C4-2B (cell line): ENCODE measurements around the gene TTC4.

Experiments used
- H3K27ac ChIP-seq: fragments of 450-650 bp; 2 replicates; pipeline ENCODE4 v1.5.1; 2017
- ZFX ChIP-seq: fragments of 450-650 bp; IDR thresholded peaks from 2 replicates; pipeline ENCODE4 v1.6.1; 2017
- TF ChIP-seq, protein P1 (sequence below): fragments of 450-650 bp; conservative IDR thresholded peaks from 2 replicates; pipeline ENCODE4 v1.5.1; 2017; ENCODE audit warnings: mild to moderate bottlenecking

Gene TTC4

DNA sequence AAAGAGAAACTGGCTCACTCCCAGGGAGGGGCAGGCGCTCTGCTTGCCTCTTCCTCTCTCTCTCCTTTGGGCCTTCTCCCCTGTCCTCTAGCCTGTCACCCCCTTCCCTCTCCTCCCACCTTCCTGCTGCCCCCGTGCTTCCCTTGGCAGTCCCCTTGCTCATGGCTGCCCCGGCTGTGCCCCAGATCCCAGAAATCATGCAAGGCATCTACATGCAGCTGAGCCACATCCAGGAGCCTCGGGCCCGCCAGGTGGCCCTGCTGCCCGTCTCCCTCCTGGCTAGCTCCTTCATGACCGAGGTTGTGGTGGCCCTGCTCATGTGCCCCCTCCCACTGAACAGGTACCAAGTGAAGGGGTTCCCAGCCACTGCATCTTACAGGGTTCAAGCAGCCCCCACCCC is 36.0 kb upstream of the TTC4 start:
- TF ChIP-seq, protein P1, sequence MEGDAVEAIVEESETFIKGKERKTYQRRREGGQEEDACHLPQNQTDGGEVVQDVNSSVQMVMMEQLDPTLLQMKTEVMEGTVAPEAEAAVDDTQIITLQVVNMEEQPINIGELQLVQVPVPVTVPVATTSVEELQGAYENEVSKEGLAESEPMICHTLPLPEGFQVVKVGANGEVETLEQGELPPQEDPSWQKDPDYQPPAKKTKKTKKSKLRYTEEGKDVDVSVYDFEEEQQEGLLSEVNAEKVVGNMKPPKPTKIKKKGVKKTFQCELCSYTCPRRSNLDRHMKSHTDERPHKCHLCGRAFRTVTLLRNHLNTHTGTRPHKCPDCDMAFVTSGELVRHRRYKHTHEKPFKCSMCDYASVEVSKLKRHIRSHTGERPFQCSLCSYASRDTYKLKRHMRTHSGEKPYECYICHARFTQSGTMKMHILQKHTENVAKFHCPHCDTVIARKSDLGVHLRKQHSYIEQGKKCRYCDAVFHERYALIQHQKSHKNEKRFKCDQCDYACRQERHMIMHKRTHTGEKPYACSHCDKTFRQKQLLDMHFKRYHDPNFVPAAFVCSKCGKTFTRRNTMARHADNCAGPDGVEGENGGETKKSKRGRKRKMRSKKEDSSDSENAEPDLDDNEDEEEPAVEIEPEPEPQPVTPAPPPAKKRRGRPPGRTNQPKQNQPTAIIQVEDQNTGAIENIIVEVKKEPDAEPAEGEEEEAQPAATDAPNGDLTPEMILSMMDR = no peak
- TF ChIP-seq ZFX = no peak
- no peak overlapping the region for H3K27ac ChIP-seq

DNA sequence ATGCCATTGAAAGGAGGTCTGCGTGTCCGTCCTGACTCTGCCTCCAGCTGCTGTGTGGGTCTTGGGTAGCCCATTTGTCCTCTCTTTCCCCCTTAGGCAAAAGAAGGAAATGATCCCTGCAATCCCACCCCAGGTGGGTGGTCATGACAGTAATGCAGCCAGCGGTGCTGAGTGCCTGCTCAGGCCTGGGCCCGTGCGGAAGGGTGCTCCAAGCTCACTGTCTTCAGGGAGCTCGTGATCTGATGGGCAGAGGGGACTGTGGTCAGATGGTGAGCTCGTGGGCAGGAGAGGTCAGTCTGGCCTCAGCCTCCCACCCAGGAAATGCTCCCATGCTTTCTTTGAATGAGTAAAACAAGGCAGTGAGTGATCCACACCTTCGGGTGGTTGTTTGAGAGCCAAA is 35.3 kb upstream of the TTC4 start:
- TF ChIP-seq, protein P1 = no peak
- TF ChIP-seq ZFX = no peak
- no peak overlapping the region for H3K27ac ChIP-seq

DNA sequence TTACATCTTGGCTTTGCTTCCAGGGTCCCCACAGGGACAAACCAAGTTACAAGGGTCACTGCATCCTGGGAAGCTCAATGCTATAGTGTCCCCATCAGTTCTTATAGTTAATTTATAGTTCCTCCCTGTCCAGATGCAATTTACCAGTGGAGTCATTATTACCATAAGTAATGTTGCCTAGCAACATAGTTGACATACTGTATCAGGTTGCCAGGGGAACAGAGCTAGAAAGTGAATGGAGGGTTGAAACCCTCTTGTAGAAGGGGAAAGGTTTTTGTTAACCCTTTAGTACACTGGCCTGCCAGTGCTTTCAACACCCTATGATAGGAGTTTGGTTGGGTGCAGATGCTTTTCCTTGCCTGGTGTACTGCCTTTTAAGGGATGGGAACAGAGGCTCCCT is 34.3 kb upstream of the TTC4 start:
- TF ChIP-seq ZFX = no peak
- TF ChIP-seq, protein P1 = no peak
- no peak overlapping the region for H3K27ac ChIP-seq

DNA sequence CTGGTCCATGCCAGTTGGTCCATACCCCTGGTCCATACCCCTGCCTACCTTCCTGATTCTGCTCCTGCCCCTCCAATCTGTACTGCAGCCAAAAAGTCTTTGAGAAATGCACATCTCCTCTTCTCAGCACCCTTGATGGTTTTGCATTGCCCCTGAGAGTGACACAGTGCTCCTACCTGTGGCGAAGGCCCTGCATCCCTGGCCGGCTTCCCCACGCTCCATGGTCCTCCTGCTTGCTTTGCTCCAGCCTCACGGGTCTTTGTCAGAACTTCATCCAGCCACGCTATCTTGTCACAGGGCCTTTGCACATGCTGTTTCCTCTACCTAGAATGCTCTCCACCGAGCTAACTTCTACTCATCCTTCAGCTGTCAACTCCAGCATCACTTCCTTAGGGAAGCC is 32.2 kb upstream of the TTC4 start:
- TF ChIP-seq, protein P1 = no peak
- TF ChIP-seq ZFX = no peak
- H3K27ac ChIP-seq = no peak overlapping the region

DNA sequence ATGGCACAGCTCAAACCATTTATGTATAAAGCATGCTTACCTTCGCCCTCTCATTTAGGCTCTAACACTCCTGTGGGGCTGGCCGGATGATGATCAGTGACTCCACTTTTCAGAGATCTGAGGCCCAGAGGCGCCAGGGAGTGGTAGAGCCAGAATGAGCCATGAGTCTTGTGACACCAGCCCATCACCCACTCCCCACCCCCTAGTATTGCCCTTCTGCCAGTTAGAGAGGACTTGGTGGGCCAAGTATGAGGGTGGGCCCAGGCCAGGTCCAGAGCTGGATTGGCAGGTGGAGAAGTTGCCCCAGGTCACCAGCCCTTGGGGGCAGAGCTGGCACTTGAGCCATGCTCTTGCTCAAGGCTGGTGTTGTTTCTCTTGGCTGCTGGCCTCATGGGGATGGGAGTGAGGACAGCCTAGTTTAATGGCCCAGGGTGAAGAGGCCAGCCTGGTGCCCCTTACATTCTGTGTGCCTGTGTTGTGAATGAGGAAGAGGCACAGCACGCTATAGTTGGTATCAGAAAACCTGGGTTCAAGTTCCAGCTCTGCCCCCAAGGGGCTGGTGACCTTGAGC is 30.2 kb upstream of the TTC4 start:
- TF ChIP-seq, protein P1 = no peak
- TF ChIP-seq ZFX = no peak
- no peak overlapping the region for H3K27ac ChIP-seq

DNA sequence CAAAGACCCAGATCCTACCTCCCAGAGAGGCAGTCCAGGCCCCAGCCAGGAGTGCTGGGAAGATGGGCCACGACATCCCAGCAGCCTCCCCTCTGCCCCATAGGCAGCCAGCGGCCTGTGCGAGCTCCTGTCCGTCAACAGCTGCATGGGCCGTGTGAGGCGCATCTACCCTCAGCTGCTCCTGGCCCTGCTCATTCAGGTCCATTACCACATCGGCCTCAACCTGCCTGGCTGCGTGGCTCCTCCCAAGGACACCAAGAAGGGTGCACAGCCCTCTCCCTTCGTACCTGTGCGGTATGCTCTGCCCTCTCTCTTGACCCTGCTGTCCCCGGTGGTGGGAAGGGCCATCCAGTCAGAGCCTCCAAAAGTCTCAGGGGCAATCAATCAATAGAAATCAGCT is 29.5 kb upstream of the TTC4 start:
- no peak overlapping the region for H3K27ac ChIP-seq
- TF ChIP-seq ZFX = no peak
- TF ChIP-seq, protein P1 = no peak

DNA sequence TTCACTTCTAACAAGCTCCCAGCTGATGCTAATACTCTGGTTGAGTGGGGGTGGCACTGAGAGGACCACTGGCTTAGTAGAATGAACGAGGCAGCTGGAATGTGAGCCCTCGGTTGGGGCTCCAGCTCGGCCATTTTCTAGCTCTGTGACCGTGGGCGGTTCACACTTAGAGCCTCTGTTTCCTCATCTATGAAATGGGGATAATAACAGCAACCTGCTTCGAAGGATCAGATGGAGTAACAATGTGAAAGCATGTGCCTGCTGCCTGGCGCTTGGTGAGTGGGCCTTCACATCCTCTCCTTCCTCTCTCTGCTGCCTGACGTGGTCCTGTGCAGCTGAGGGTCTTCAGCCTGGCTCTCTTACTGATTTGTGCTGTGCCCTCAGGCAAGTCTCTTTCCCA is 20.9 kb upstream of the TTC4 start:
- no peak for TF ChIP-seq ZFX
- TF ChIP-seq, protein P1 = no peak
- no peak overlapping the region for H3K27ac ChIP-seq
